ENCODE measurements around the gene BORCS6. TPM values are rescaled to one million over a fixed set of nuclear protein-coding genes. Genes with fewer than 3 reads are reported as not detected.

Gene BORCS6
- total and polyA plus RNA-seq, 9 of the 15 experiments (the other 6 are each of a cell fraction or from before 2014, with no cell fraction given): 0.01 to 7.4 (median 2.3) TPM

DNA sequence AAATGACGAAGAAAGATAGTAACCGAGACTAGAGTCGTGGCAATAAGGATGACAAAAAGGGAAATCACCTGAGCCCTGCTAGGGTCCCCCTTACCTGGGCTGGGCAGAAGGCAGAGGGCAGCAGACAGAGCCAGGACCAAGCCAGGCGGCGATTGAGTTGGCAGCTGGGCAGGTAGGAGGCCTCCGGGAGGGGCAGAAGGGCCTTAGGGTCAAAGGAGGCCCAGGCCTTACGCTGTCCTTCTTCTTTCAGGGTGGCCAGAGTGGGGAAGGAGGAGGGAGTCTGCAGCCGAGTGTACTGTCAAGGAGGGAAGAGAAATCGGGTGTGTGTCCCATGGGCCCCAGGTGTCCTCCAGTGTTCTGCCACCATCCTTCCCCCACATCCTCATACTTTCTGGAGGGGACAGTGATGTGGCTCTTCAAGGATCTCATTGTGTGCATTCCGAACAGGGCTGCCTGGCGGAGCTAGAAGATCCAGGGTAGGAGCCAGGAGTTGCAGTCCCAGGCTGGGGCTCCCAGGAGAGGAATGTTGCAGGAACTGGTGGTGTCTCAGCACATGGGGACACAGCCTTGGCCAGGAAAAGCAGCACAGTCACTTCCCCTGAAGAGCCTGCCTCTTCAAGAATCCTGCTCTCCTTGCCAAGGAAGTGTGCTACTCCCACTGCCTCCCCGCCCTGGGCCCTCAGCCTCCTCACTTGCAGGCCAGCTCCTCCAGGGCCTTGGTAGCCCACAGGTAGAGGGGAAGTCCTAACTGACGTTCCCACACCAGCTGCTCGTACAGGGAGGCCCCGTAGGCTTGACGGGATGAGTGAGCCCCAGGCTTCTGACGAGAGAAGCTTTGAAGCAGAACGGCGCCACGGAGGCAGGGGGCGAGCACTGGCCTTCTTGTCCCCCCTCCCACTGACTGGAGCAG, 44.6 kb upstream of the BORCS6 start (continued):
- TF ChIP-seq CHAMP1 (IDR thresholded peaks at IDR 0.05) (no peak), JUN (IDR thresholded peaks at IDR 0.05; ENCODE audit: borderline replicate concordance, low read depth, low read length) (no peak), JUN (CRISPR knock-in tag; IDR thresholded peaks at IDR 0.05; ENCODE audit: borderline replicate concordance) (no peak), TEAD2 (tag; IDR thresholded peaks at IDR 0.05) (no peak), ZFP36 (IDR thresholded peaks at IDR 0.05; ENCODE audit: low read depth, low read length, partially characterized antibody) (no peak), FOXP4 (CRISPR knock-in tag; IDR thresholded peaks at IDR 0.05; ENCODE audit: borderline replicate concordance) (no peak), ZNF785 (CRISPR knock-in tag; IDR thresholded peaks at IDR 0.05) (no peak)
